Stomach smooth muscle (tissue), 2 donors: ENCODE results near the gene PPM1H.

Experiments used
- H3K27ac ChIP-seq: one replicate; pipeline ENCODE4 v1.7.0; 2013; ENCODE audit warnings: mild to moderate bottlenecking, low read length, inconsistent platforms
- H3K27me3 ChIP-seq, 2 donors: one replicate each; pipeline ENCODE4 v1.7.0; 2013; ENCODE audit warnings: low read length in 2 of 2; ENCODE audit not compliant: insufficient read depth in 2 of 2, control insufficient read depth in 1 of 2
- H3K36me3 ChIP-seq, 2 donors: one replicate each; pipeline ENCODE4 v1.7.0; 2013; ENCODE audit warnings: low read length in 2 of 2; ENCODE audit not compliant: control insufficient read depth in 2 of 2, insufficient read depth in 2 of 2
- H3K4me1 ChIP-seq: one replicate; pipeline ENCODE4 v1.7.0; 2013; ENCODE audit warnings: low read length; ENCODE audit not compliant: control insufficient read depth, insufficient read depth
- H3K4me3 ChIP-seq, 2 donors: one replicate each; pipeline ENCODE4 v1.7.0; 2013; ENCODE audit warnings: low read length in 2 of 2
- H3K9ac ChIP-seq, 2 donors: one replicate each; pipeline ENCODE4 v1.7.0; 2013; ENCODE audit warnings: low read length in 2 of 2, mild to moderate bottlenecking in 1 of 2
- H3K9me3 ChIP-seq, 2 donors: one replicate each; pipeline ENCODE4 v1.7.0; 2013; ENCODE audit warnings: low read length in 2 of 2; ENCODE audit not compliant: control insufficient read depth in 2 of 2
- donor health status: healthy.
- donor health status: Pancreatic carcinoma.

PPM1H gene

DNA sequence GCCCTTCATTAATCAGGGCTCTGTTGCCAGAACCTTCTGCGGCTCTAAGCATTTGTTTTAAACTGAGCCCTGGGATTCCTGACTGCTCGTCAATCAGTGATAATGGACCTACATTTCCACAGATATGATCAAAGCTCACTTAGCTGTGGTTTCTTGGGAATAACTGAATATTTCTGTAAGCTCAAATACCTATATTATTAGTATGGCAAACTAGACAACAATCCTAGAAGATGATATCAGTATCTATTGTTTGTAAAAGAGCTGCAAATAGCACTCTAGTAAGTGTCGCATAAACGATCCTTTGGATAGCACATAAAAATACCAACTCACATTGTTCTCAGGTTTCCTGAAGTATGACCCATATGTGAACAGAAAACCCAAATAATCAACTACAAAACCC lies 150.4 kb downstream of the PPM1H start:
- Histone ChIP-seq H3K27me3 (no peaks in the 10 kb centered on the region), H3K4me3 (no peak overlapping the region), H3K9me3 (no peaks in the 10 kb centered on the region), H3K4me1 (peaks cover 3% of the 10 kb centered on the region), H3K36me3 (no peaks in the 10 kb centered on the region), H3K27ac (no peak overlapping the region), H3K9ac (no peak overlapping the region)

- H3K4me3 ChIP-seq = no peak overlapping the region
- no peaks in the 10 kb centered on the region for H3K27me3 ChIP-seq
- no peak overlapping the region for H3K9ac ChIP-seq
- no peaks in the 10 kb centered on the region for H3K36me3 ChIP-seq
- H3K9me3 ChIP-seq = no peaks in the 10 kb centered on the region
- no peak overlapping the region for H3K27ac ChIP-seq
- H3K4me1 ChIP-seq = peaks cover 3% of the 10 kb centered on the region
Measured at GRCh38 chr12:62783881-62784280, 151.1 kb downstream of the PPM1H start.

GRCh38 chr12:62781136-62781880 lies 153.6 kb downstream of the PPM1H start:
- Histone ChIP-seq H3K27ac (no peak overlapping the region), H3K4me3 (no peak overlapping the region), H3K4me1 (no peaks in the 10 kb centered on the region), H3K9me3 (no peaks in the 10 kb centered on the region), H3K27me3 (no peaks in the 10 kb centered on the region), H3K9ac (no peak overlapping the region), H3K36me3 (no peaks in the 10 kb centered on the region)

GRCh38 chr12:62779488-62779887 lies 155.5 kb downstream of the PPM1H start:
- Histone ChIP-seq H3K27me3 (no peaks in the 10 kb centered on the region), H3K9ac (no peak overlapping the region), H3K36me3 (no peaks in the 10 kb centered on the region), H3K9me3 (no peaks in the 10 kb centered on the region), H3K4me3 (no peak overlapping the region), H3K4me1 (no peaks in the 10 kb centered on the region), H3K27ac (no peak overlapping the region)

DNA sequence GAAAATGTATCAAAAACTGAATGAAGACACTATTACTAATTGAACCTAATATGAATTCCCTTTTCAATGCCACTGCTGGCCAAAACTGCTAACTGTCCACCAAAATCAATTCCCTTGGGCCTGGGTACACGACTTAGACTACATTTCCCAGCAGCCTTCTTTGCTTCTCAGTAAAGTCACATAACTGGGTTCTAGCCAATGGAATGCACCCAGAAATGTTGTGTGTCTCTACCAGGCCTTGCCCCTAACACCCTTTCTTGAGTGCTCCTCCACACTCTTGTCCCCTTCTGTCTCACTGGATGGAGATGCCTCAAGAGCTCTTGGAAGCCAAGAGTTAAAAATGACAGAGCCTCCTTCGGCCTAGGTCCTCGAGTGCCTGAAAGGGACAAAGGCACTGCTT lies 156.8 kb downstream of the PPM1H start:
- Histone ChIP-seq H3K27ac (no peak overlapping the region), H3K9ac (no peak overlapping the region), H3K4me1 (no peaks in the 10 kb centered on the region), H3K4me3 (no peak overlapping the region), H3K9me3 (no peaks in the 10 kb centered on the region), H3K27me3 (no peaks in the 10 kb centered on the region), H3K36me3 (no peaks in the 10 kb centered on the region)

DNA sequence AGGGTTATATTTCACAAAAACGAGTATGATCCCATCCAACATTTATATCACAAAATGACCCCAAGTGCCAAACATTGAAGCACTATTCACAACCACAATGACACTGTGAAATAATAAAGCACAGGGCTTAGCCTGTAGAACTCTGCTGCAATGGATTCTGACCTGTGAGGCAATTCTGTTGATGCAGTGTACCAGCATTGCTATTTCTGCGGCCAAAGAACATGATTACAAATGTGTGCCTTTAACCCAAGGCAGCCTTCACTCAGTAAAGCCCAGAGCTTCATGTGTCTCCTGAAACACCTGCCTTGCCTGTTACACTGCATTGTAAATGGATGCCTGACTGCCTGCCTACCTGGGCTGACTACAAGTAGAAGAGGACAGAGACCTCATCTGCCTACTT lies 158.0 kb downstream of the PPM1H start:
- Histone ChIP-seq H3K27ac (no peak overlapping the region), H3K36me3 (no peaks in the 10 kb centered on the region), H3K4me1 (no peaks in the 10 kb centered on the region), H3K27me3 (no peaks in the 10 kb centered on the region), H3K9ac (no peak overlapping the region), H3K4me3 (no peak overlapping the region), H3K9me3 (no peaks in the 10 kb centered on the region)

- Histone ChIP-seq H3K9ac (no peak overlapping the region), H3K9me3 (no peaks in the 10 kb centered on the region), H3K27ac (no peak overlapping the region), H3K4me1 (peaks cover 2% of the 10 kb centered on the region), H3K4me3 (no peak overlapping the region), H3K27me3 (no peaks in the 10 kb centered on the region), H3K36me3 (no peaks in the 10 kb centered on the region)
Measured at GRCh38 chr12:62776575-62776974, 158.4 kb downstream of the PPM1H start.

DNA sequence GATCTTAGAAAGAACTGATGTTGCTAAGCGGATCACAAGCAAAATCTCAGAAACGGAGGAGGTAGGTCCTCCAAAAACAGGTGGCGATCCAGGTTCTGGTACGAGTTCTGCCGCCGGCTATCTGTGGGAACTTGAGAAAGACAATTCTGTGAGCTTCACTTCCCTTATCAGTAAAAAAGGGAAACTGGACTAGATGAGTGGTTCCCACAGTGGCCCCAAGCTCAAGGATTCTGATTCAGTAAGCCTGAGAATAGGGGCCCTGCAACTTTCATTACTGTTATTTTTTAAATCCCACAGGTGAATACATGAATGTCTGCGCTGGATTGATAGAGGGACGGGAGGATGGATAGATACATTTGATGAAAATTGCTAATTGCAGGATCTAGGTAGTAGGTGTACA lies 160.2 kb downstream of the PPM1H start:
- Histone ChIP-seq H3K36me3 (no peaks in the 10 kb centered on the region), H3K4me1 (peaks cover 9% of the 10 kb centered on the region), H3K9me3 (no peaks in the 10 kb centered on the region), H3K27ac (no peak overlapping the region), H3K27me3 (no peaks in the 10 kb centered on the region), H3K4me3 (no peak overlapping the region), H3K9ac (no peak overlapping the region)

DNA sequence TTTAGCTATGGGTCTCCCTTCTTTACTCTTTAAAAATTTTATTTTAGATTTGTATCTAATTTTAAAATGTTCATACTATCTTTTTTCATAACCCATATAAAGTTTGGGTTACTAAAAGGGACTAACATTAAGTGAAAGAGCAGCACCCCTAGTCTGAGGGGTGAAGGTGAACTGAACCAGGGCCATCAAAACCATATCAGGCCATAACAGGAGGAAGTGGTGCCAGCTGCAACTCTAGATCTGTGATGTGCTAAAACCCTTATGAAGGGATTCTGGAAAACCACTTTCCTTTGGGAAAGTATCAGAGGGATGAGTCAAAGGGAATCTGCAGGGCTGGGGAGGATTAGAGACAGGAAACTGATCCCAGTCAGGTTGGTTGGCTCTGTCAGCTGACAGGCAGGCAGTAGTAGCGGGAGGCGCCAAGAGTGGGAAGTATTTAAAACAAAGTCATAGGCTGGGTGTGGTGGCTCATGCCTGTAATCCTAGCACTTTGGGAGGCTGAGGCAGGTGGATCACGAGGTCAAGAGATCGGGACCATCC lies 162.5 kb downstream of the PPM1H start:
- Histone ChIP-seq H3K27ac (no peak overlapping the region), H3K9me3 (no peaks in the 10 kb centered on the region), H3K4me3 (no peak overlapping the region), H3K36me3 (no peaks in the 10 kb centered on the region), H3K27me3 (no peaks in the 10 kb centered on the region), H3K4me1 (peaks cover 9% of the 10 kb centered on the region), H3K9ac (no peak overlapping the region)

DNA sequence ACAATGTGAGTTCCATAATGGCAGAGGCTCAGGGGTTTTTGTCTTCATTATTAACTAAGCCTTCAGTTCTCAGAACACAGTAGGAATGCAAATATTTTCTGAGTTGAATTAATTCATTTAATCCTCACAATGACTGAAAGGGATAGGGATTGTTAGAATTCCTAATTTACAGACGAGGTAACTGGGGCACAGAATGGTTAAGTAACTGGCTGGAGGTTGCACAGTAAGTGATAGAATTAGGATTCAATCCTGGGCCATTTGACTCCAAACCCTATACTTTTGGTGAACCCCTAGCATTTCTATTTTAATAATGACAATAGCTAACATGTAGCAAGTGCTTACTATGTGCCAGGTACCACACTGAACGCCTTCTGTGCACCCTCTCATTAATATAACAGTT lies 163.1 kb downstream of the PPM1H start:
- no peak overlapping the region for H3K9ac ChIP-seq
- H3K27me3 ChIP-seq = no peaks in the 10 kb centered on the region
- no peaks in the 10 kb centered on the region for H3K36me3 ChIP-seq
- no peak overlapping the region for H3K27ac ChIP-seq
- H3K4me3 ChIP-seq = no peak overlapping the region
- peaks cover 9% of the 10 kb centered on the region for H3K4me1 ChIP-seq
- no peaks in the 10 kb centered on the region for H3K9me3 ChIP-seq

DNA sequence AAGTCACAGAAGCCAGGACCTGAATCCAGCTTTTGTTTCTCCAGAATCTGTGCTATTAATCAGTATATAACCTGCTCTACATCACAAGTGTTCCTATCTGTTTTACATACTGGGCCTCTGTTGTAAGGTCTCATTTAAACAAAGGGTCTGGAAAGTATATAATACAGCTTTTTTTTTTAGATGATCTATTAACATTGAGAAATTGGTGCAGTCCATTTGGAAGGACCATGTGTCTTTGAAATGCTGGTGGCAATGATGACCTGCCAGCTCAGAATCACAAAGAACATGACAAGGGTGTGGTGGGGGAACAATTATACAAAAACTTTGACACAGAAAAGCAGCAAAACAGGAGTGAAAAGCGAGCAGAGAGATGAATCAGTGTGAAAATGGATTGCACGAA lies 164.6 kb downstream of the PPM1H start:
- Histone ChIP-seq H3K36me3 (no peaks in the 10 kb centered on the region), H3K27me3 (no peaks in the 10 kb centered on the region), H3K27ac (no peak overlapping the region), H3K4me1 (peaks cover 9% of the 10 kb centered on the region), H3K9me3 (no peaks in the 10 kb centered on the region), H3K9ac (peak overlapping the region in 1 of 2 donors; percentile 21), H3K4me3 (no peak overlapping the region)
